ENCODE results near the gene PEX14.

Gene PEX14

DNA sequence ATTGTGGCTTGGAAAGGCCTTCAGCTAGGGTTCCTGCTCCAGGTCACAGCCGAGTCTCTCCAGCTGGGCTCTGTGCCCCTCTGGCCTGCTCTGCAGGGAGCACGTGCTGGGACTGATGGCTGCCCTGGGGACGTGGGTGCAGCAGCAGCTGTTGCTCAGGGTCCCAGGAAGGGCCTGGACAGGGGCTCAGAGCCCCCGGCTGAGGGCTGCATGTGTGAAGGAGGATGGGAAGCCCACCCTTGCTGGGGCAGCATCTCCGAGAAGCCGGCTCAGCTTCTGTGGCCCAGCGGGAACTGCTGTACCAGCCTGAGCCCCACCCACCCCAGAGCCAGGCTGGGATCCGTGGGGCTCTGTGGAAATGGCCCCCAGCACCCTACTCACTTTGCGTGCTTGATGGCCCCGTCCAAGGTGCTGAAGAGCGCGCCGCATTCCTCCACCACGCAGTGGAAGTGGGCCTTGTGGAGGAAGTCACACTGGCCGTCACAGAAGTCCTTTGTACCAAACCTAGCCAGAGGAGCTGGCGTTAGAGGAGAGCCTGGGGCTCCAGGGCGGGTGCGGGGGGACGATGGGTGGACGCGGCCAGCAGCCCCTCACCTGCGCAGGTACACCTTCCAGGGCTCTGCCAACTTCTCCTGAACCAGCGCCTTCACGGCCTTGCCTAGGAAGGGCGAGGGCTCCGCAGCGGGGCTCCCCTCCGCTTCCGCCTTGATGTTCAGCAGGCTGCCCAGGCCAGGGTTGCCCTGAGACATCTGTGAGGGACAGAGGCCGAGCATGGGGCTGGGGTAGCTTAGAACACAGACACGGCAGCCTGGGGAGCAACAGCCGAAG, 174.2 kb downstream of the PEX14 start:
- no peak for TF ChIP-seq GATA1 (IDR thresholded peaks at IDR 0.05; ENCODE audit: low read depth, low read length)
- no peak for TF ChIP-seq POLR2A (IDR thresholded peaks at IDR 0.05; ENCODE audit: low read length)
- DNase-seq: no peak

DNA sequence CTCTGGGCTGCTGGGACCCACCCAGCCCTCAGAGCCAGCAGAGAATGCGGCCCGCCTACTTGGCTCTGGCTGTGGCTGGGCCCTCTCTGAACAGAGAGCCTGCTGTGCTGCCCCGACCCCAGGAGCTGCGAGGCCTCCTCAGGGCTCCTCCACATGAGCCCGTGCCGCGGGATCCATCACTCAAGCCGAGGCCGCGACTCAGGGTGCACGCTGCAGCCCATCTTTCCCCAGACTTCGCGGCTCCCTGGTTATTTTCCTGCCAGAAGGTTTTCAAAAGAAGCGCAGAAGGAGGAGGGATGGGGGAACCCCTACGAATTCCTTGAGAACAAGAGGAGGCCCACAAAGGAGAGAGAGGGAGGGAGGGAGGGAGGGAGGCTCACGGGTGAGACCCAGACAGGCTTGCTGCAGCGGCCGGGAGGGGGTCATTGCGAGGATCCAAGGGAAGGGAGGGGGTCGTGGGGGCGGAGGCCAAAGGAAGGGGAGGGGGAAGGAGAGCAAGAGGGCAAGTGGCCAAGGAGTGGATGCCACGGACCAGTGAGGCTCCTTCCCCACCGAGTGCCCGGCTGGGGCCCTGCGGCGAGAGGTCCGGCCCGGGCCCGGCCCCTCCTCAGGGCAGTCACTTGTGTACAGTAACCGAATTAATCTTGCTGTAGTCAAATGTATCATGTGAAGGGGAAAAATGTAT, 174.9 kb downstream of the PEX14 start:
- DNase-seq: no peak
- TF ChIP-seq GATA1 (IDR thresholded peaks at IDR 0.05; ENCODE audit: low read depth, low read length) (no peak), POLR2A (IDR thresholded peaks at IDR 0.05; ENCODE audit: low read length) (no peak)

DNA sequence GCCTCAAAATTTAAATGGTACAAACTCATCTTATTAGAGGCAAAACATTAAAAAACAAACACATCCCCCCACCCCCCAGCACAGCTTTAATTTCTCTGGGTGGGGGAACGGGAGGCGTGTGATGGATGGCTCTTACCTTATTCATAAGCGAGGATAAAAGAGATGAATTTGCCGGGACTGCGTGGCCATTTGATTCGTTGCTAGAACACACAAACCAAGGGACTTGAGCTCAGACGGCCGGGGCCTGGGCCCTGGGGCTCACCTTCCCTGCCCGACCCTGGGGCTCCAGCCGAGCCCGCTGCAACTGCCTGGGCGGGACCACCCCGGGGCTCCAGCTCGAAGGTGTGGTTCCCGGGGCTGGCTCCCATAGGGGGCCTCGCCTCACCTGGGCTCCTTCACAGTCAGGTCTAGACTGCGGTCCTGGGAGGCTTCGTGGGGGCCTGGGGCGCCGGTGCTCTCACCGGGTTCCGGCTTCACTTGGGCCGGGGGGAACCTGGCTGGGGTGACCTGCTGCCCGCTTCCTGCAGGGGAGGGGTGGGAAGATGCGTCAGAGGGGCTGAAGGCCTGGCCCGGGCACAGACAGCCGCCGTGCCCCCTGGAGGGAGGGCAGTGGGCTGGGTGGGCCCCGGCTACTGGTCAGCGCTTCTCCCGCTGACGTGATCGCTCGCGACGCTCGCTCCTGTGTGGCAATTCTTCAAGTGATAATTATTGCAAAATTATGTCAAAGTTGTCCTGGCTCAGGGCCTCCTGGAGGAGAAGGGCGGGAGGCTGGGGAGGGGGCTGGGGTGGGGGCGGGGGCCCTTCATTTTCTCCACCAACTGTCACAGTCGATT, 176.0 kb downstream of the PEX14 start:
- TF ChIP-seq GATA1 (IDR thresholded peaks at IDR 0.05; ENCODE audit: low read depth, low read length) (no peak), POLR2A (IDR thresholded peaks at IDR 0.05; ENCODE audit: low read length) (no peak)
- DNase-seq: no peak

DNA sequence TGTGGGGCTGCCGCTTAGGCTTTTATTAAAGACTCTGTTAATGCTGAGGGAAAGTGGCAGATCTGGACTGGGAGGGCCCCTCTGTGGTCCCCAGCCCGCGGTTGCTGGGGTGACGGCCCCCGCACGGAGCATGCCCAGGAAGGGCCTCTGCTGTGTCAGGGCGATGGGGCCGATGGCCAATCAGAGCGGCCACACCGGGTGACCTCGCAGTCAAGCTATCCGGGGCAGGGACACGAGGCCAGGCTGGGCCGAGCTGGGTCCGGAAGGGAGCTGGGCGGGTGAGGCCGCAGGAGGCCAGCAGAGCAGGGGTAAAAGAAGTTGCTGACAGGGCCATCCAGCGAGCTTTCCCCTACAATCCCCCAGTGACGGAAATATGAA, 176.6 kb downstream of the PEX14 start:
- no peak for TF ChIP-seq GATA1 (IDR thresholded peaks at IDR 0.05; ENCODE audit: low read depth, low read length)
- no peak for TF ChIP-seq POLR2A (IDR thresholded peaks at IDR 0.05; ENCODE audit: low read length)
- DNase-seq: no peak

DNA sequence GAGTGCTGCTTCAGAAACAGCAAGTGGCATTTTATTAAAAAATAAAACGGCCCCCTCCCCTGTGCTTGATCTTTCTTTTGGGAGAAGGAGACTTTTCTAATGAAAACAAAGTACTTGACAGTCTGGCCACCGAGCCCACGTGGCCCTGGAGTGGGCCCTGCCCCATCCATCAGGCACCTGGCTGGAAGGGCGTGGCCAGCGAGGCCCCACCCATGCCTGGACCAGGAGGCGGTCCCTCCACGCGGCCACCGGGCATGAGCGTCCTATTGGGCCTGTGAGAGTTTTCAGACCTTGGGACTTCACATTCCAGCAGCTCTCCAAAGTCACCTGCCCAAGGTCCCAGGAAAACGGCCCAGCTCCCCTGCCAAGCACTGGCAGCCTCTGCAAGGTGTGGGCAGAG, 177.0 kb downstream of the PEX14 start:
- TF ChIP-seq POLR2A (IDR thresholded peaks at IDR 0.05; ENCODE audit: low read length): no peak
- no peak for TF ChIP-seq GATA1 (IDR thresholded peaks at IDR 0.05; ENCODE audit: low read depth, low read length)
- no peak for DNase-seq

DNA sequence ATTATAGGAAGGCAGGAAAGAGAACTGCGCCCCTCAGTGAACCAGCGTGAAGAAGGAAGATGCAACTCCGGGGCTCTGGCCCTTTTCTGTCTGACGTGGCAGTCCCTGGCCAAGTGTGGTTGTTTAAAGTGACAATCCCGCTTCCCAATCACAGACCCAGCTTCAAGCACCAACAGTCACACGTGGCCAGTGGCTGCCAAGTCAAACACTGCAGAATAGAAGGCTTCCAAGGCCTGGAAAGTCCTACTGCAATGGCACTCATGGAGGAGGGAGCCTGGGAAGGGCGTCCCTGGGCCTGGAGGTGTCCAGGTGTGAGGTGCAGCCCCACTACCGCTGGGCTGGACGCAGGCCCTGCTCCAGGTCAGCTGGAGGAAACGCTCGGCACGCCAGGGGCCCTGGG, 177.9 kb downstream of the PEX14 start:
- no peak for DNase-seq
- TF ChIP-seq POLR2A (IDR thresholded peaks at IDR 0.05; ENCODE audit: low read length) (no peak), GATA1 (IDR thresholded peaks at IDR 0.05; ENCODE audit: low read depth, low read length) (no peak)

DNA sequence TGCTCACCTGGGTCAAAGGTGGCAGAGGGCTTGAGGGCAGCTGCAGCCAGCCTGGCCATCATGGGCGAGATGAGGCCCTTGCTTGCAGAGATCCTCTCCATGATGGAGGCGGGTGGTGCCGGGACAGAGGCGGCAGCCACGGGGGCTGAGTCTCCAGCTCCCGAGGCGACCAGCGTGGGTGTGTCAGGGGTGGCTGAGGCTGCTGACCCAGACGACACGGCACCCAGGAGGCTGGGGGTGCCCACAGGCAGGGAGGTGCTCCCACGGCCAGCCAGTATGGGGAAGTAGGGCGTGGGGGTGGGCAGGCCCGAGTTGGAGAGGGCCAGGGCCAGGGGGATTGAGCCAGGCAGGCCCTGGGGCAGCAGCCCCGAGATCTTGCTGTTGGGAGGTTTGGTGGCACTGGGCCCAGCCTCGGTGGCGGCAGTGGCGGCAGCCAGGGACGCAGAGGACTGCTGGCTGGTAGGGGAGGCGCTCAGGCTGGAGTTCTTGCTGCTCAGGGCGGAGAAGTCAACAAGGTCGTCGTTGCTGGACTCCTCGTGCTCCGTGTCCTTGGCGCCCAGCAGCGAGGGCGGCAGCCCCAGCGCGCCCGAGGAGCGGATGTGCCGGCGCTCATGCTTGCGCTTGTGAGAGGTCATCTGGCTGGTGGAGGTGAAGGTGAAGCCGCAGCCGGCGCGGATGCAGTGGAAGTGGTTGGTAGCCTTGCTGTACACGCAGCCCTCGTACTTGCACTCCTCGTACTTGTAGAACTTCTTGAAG, 178.8 kb downstream of the PEX14 start:
- TF ChIP-seq POLR2A (IDR thresholded peaks at IDR 0.05; ENCODE audit: low read length) (no peak), GATA1 (IDR thresholded peaks at IDR 0.05; ENCODE audit: low read depth, low read length) (no peak)
- no peak for DNase-seq

DNA sequence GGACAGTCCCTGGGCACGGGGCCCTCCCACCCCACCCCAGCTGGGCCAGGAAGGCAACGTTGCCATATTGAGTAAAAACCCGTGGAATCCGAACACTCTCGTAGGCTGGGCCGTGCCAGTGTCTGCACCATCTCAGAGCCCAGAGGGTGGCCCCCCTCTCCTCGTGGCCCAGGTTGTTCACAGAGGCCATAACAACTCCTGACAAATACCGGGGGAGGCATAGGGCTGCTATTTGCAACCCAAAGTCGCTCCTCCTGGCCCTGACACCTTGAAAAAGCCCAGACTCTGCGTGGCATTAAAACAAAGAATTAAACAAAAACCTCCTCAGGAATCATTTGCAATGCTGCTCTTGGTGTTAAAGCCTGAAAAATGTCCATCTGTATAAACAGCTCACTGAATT, 180.3 kb downstream of the PEX14 start:
- DNase-seq: no peak
- TF ChIP-seq POLR2A (IDR thresholded peaks at IDR 0.05; ENCODE audit: low read length): no peak

DNA sequence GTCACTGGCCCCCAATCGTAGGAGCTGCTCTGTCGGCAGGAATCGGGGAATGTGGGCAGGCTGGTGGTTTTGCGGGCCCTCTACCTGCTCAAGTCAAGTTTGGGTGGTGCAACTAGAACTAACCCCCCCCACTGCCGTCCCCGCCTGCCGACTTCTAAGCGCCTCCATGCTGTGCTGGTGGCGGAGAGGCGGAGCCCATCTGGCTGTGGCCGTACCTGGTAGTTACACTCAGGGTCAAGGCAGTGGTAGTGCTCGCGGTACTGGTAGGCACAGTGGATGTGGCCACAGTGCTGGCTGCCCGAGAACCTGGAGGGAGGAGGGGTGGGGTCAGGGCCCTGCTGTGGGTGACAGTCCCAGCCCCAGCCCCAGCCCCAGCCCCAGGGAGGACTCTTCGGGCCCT, 181.7 kb downstream of the PEX14 start:
- no peak for DNase-seq
- TF ChIP-seq GATA1 (IDR thresholded peaks at IDR 0.05; ENCODE audit: low read depth, low read length): no peak
- TF ChIP-seq POLR2A (IDR thresholded peaks at IDR 0.05; ENCODE audit: low read length): no peak

DNA sequence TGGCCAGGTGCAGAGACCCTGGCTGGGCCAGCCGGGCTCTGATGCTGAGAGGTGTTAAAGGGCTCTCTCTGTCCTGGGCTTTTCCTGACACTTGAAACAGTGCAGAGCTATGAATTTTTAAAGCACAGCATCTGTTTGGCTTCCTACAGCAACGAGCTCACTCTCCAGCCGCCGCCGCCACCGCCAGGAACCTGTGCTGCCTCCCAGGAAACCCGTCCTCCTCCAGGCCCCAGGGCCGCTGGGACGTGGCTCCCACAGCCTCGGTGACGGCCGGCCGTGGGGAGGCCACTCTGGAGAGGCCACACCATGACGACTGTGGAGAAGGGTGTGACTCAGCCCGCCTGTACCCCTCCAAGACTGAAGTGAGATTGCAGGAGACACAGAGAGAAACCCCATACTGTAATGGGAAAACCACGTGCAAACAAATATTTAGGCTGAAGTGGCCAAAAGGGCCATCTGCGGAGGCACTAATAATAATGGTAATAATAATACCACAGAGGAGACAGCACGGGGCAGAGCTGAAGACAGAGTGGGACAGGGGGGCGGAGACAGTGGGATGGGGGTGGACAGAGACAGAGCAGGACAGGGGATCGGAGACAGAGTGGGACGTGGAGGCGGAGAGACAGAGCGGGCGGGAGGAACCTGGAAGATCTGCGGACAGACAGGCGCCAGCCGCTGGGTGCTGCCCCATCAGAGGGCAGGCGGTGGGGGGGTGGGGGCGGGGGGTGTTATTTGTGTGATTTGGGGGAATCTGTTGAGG, 182.5 kb downstream of the PEX14 start:
- TF ChIP-seq POLR2A (IDR thresholded peaks at IDR 0.05; ENCODE audit: low read length) (no peak), GATA1 (IDR thresholded peaks at IDR 0.05; ENCODE audit: low read depth, low read length) (no peak)
- DNase-seq: no peak

DNA sequence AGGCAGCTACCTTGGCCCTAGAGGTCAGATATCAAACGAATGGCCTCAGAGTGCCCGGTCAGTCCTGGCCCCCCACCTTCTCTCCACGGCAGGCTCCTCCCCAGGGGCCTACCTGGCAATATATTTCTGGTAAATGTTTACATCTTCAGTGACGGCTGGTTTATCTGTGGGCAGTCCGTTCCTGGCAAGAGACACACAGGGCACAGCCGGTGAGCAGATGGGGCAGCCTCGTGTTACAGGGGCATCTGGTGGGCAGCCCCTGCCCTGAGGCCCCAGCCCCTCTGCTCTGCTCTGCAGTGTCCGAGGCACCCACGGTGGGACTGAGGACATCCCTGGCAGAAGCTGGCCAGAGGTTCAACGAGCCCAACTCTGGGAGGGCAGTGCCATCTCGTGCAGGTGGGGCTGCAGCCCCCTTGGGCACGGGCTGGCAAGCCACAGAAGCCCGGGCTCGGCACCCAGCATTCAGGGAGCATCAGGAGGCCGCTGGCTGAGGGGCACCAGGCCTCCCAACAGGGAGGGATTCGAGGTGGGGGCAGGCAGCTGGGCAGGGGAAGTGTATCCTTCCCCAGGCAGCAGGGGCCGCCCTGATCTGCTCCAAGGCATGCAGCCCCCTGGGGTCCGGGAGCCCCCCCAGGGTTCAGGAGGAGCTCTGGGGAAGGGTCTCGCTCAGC, 183.8 kb downstream of the PEX14 start:
- TF ChIP-seq POLR2A (IDR thresholded peaks at IDR 0.05; ENCODE audit: low read length) (no peak), GATA1 (IDR thresholded peaks at IDR 0.05; ENCODE audit: low read depth, low read length) (no peak)
- no peak for DNase-seq

DNA sequence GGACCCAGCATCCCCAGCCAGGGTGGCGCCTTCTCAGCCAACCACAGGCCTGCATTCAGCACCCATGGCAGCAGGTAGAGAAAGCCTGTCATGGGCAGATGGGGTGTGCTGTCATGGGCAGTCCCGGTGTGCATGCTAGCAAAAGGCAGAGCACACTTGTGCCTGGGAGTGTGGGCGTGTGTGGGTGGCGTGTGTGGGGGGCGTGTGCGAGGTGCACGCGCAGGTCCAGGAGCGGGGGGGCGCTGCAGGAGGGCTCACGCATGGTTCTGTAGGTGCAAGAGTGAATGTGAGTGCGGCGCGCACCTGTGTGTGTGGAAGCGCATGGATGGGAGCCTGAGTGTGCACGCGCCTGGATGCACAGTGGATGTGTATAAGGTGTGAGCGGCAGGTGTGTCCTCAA, 184.5 kb downstream of the PEX14 start:
- TF ChIP-seq GATA1 (IDR thresholded peaks at IDR 0.05; ENCODE audit: low read depth, low read length): no peak
- no peak for TF ChIP-seq POLR2A (IDR thresholded peaks at IDR 0.05; ENCODE audit: low read length)
- no peak for DNase-seq

Data from erythroblast (primary cell).